Astrocyte (in vitro differentiated cells and primary cell): ENCODE measurements around the gene ABHD16A. TPM values are rescaled to one million over a fixed set of nuclear protein-coding genes. Genes with fewer than 3 reads are reported as not detected.
A peak's percentile ranks its signal among the peaks of the same experiment; 100 is the strongest.

Source experiments
- DNase-seq: peaks from one replicate; pipeline ENCODE4 v3.0.0-alpha.2; 2010; ENCODE audit warnings: low read depth
- FAIRE-seq: peaks from 2 replicates; lab custom pipeline; 2011; peaks lifted over from hg19 to GRCh38; lab: Jason Lieb, UNC
- H2AFZ ChIP-seq: 2 replicates; pipeline ENCODE4 v1.6.0; 2012; ENCODE audit warnings: low read depth, low read length, inconsistent platforms
- H3K27ac ChIP-seq: 2 replicates; pipeline ENCODE4 v1.5.1; 2011; ENCODE audit warnings: low read depth, low read length, inconsistent platforms
- H3K27me3 ChIP-seq: 2 replicates; pipeline ENCODE4 v1.6.0; 2011; ENCODE audit warnings: low read length, inconsistent platforms; ENCODE audit not compliant: insufficient read depth
- H3K36me3 ChIP-seq: 2 replicates; pipeline ENCODE4 v1.5.1; 2011; ENCODE audit warnings: low read length, inconsistent platforms; ENCODE audit not compliant: insufficient read depth
- H3K4me1 ChIP-seq: 2 replicates; pipeline ENCODE4 v1.5.1; 2011; ENCODE audit warnings: low read length, inconsistent platforms; ENCODE audit not compliant: insufficient read depth
- H3K4me2 ChIP-seq: 2 replicates; pipeline ENCODE4 v1.6.0; 2012; ENCODE audit warnings: low read length, inconsistent platforms
- H3K4me3 ChIP-seq: 2 replicates; pipeline ENCODE4 v1.5.1; 2011; ENCODE audit warnings: low read depth, mild to moderate bottlenecking, low read length, inconsistent platforms; ENCODE audit not compliant: insufficient read depth
- H3K79me2 ChIP-seq: 2 replicates; pipeline ENCODE4 v1.6.0; 2012; ENCODE audit warnings: mild to moderate bottlenecking, low read length, inconsistent platforms; ENCODE audit not compliant: insufficient read depth
- H3K9ac ChIP-seq: 2 replicates; pipeline ENCODE4 v1.6.0; 2012; ENCODE audit warnings: mild to moderate bottlenecking, low read length, inconsistent platforms
- H3K9me3 ChIP-seq: 2 replicates; pipeline ENCODE4 v1.5.1; 2012; ENCODE audit warnings: low read depth, mild to moderate bottlenecking, low read length, inconsistent platforms; ENCODE audit not compliant: insufficient read depth
- H4K20me1 ChIP-seq: 2 replicates; pipeline ENCODE4 v1.6.0; 2012; ENCODE audit warnings: low read length, inconsistent platforms; ENCODE audit not compliant: insufficient read depth
- H3K27ac Mint-ChIP-seq: one replicate; pipeline ENCODE4 v1.8.0; 2021; ENCODE audit warnings: mild to moderate bottlenecking, mixed read lengths; ENCODE audit not compliant: unreplicated experiment
- H3K27me3 Mint-ChIP-seq: one replicate; pipeline ENCODE4 v1.8.0; 2021; ENCODE audit warnings: low read depth, mixed read lengths; ENCODE audit not compliant: unreplicated experiment
- H3K36me3 Mint-ChIP-seq: one replicate; pipeline ENCODE4 v1.8.0; 2021; ENCODE audit warnings: low read depth, mixed read lengths; ENCODE audit not compliant: unreplicated experiment
- H3K4me1 Mint-ChIP-seq: one replicate; pipeline ENCODE4 v1.8.0; 2021; ENCODE audit warnings: low read depth, mixed read lengths; ENCODE audit not compliant: unreplicated experiment
- H3K4me3 Mint-ChIP-seq: one replicate; pipeline ENCODE4 v1.8.0; 2021; ENCODE audit warnings: mild to moderate bottlenecking, moderate library complexity, mixed read lengths; ENCODE audit not compliant: unreplicated experiment
- H3K9me3 Mint-ChIP-seq: one replicate; pipeline ENCODE4 v1.8.0; 2021; ENCODE audit warnings: mild to moderate bottlenecking, mixed read lengths; ENCODE audit not compliant: unreplicated experiment
- CTCF ChIP-seq: IDR thresholded peaks from 2 replicates; pipeline ENCODE4 v1.5.1; 2011; ENCODE audit warnings: low read depth, mild to moderate bottlenecking, inconsistent platforms, low read length, moderate library complexity; ENCODE audit not compliant: insufficient read depth
- EZH2 ChIP-seq: IDR thresholded peaks from 2 replicates; pipeline ENCODE4 v1.6.1; 2012; ENCODE audit warnings: mild to moderate bottlenecking, low read length, inconsistent platforms; ENCODE audit not compliant: insufficient read depth
- total RNA-seq: library from RNA; stranded (reverse); gene quantifications from 2 replicates; pipeline ENCODE4 v1.2.1, GENCODE V29; 2021

The ABHD16A gene
- total RNA-seq, 1 donor from 2014 or later: 38.3 TPM

GRCh38 chr6:31662124-31662723, 40.9 kb downstream of the ABHD16A start:
- no peak for FAIRE-seq

GRCh38 chr6:31661262-31662123, 41.6 kb downstream of the ABHD16A start:
- Mint-ChIP-seq H3K27me3 (no peaks in the 10 kb centered on the region), H3K27ac (peak overlapping the region; percentile 79), H3K4me1 (peaks cover 31% of the 10 kb centered on the region), H3K4me3 (peak overlapping the region; percentile 83), H3K9me3 (no peaks in the 10 kb centered on the region), H3K36me3 (peaks cover 15% of the 10 kb centered on the region)
- Histone ChIP-seq H3K79me2 (peaks cover 83% of the 10 kb centered on the region), H2AFZ (peak overlapping the region; percentile 40), H3K36me3 (peaks cover 5% of the 10 kb centered on the region), H3K27ac (peak overlapping the region; percentile 58), H3K9me3 (no peaks in the 10 kb centered on the region), H3K4me3 (peak overlapping the region; percentile 82), H3K4me1 (peaks cover 44% of the 10 kb centered on the region), H4K20me1 (peaks cover 32% of the 10 kb centered on the region), H3K27me3 (no peaks in the 10 kb centered on the region), H3K9ac (peak overlapping the region; percentile 85), H3K4me2 (peak overlapping the region; percentile 99)
- DNase-seq: no peak
- no peak for FAIRE-seq
- no peak for TF ChIP-seq CTCF
- no peak for TF ChIP-seq EZH2

More at GRCh38 chr6:31662124-31662723, 40.9 kb downstream of the ABHD16A start:
- H3K36me3 ChIP-seq: peaks cover 5% of the 10 kb centered on the region
- H4K20me1 ChIP-seq: peaks cover 30% of the 10 kb centered on the region
- Mint-ChIP-seq H3K27me3 (no peaks in the 10 kb centered on the region), H3K36me3 (peaks cover 12% of the 10 kb centered on the region), H3K27ac (no peak overlapping the region), H3K4me1 (peaks cover 36% of the 10 kb centered on the region), H3K4me3 (peak overlapping the region; percentile 54), H3K9me3 (no peaks in the 10 kb centered on the region)
- H3K4me1 ChIP-seq: peaks cover 50% of the 10 kb centered on the region
- no peaks in the 10 kb centered on the region for H3K9me3 ChIP-seq
- H3K27ac ChIP-seq: no peak overlapping the region
- H3K4me2 ChIP-seq: peak overlapping the region; percentile 98
- no peak overlapping the region for H3K4me3 ChIP-seq
- H3K79me2 ChIP-seq: peaks cover 87% of the 10 kb centered on the region
- H2AFZ ChIP-seq: no peak overlapping the region
- no peaks in the 10 kb centered on the region for H3K27me3 ChIP-seq
- no peak for DNase-seq
- no peak for TF ChIP-seq CTCF
- no peak for TF ChIP-seq EZH2
- no peak overlapping the region for H3K9ac ChIP-seq
